ENCODE results near the gene PADI4. TPM values are rescaled to one million over a fixed set of nuclear protein-coding genes. Genes with fewer than 3 reads are reported as not detected.
A peak's percentile ranks its signal among the peaks of the same experiment; 100 is the strongest.

Gene PADI4
- total RNA-seq, 5 donors from 2014 or later (not counting 1 experiment from before 2014, with no cell fraction given) = 0.33 to 1.2 (median 1.0) TPM

GRCh38 chr1:17350928-17351446, 43.0 kb downstream of the PADI4 start:
- Histone ChIP-seq H3K9me3 (no peaks in the 10 kb centered on the region), H3K4me1 (ENCODE audit: control insufficient read depth in 1 of 2, extremely low read depth in 1 of 2, insufficient read depth in 2 of 2, low read length in 2 of 2) (peaks cover 0 to 20% of the 10 kb centered on the region in 2 experiments), H3K27me3 (replicated peaks in 1 of 2; ENCODE audit: control insufficient read depth in 2 of 2, extremely low read depth in 1 of 2, insufficient read depth in 2 of 2, low read length in 1 of 2) (peaks cover 0 to 38% of the 10 kb centered on the region in 2 experiments), H3K36me3 (ENCODE audit: control insufficient read depth in 2 of 2, extremely low read depth in 1 of 2, insufficient read depth in 1 of 2, low read length in 1 of 2) (no peaks in the 10 kb centered on the region), H3K4me3 (ENCODE audit: control insufficient read depth in 1 of 2, extremely low read depth in 1 of 2, low read length in 1 of 2) (no peak overlapping the region), H3K27ac (ENCODE audit: low read length) (no peak overlapping the region)
- H3K9me3 Mint-ChIP-seq = no peaks in the 10 kb centered on the region
- peaks cover 3 to 29% of the 10 kb centered on the region in 2 donors for H3K27me3 Mint-ChIP-seq
- POLR2A ChIA-PET = interaction anchor here in 1 of 2 donors (0.6 kb wide), 1 partner anchor 20 kb away, joined by 5 read pairs; no protein-coding TSS in a partner anchor
- CTCF ChIA-PET = interaction anchor here in 1 of 2 donors (0.6 kb wide), 1 partner anchor 10 kb away, joined by 5 read pairs; no protein-coding TSS in a partner anchor
- ATAC-seq (replicated peaks in 1 of 4) = no peak
- WGBS (ENCODE audit: insufficient coverage) = 88% methylated on average over 2 of the region's 7 CpGs
- DNase-seq = no peak
- no peaks in the 10 kb centered on the region for H3K36me3 Mint-ChIP-seq
- H3K4me3 Mint-ChIP-seq = no peak overlapping the region
- H3K27ac Mint-ChIP-seq = no peak overlapping the region
- H3K4me1 Mint-ChIP-seq = peaks cover 4 to 11% (median 6%) of the 10 kb centered on the region in 3 donors

GRCh38 chr1:17351598-17352324, 43.8 kb downstream of the PADI4 start:
- POLR2A ChIA-PET = interaction anchor here in 1 of 2 donors (0.6 kb wide), 2 partner anchors 19 to 1421 kb away, joined by 3 to 5 read pairs; no protein-coding TSS in a partner anchor
- H3K4me3 ChIP-seq (ENCODE audit: control insufficient read depth in 1 of 2, extremely low read depth in 1 of 2, low read length in 1 of 2) = no peak overlapping the region

GRCh38 chr1:17352419-17352909, 44.5 kb downstream of the PADI4 start:
- ChIA-PET POLR2A (no interaction called here), CTCF (no interaction called here)
- Histone ChIP-seq H3K4me3 (ENCODE audit: control insufficient read depth in 1 of 2, extremely low read depth in 1 of 2, low read length in 1 of 2) (no peak overlapping the region), H3K27me3 (replicated peaks in 1 of 2; ENCODE audit: control insufficient read depth in 2 of 2, extremely low read depth in 1 of 2, insufficient read depth in 2 of 2, low read length in 1 of 2) (peaks cover 0 to 32% of the 10 kb centered on the region in 2 experiments), H3K4me1 (ENCODE audit: control insufficient read depth in 1 of 2, extremely low read depth in 1 of 2, insufficient read depth in 2 of 2, low read length in 2 of 2) (peaks cover 0 to 28% of the 10 kb centered on the region in 2 experiments), H3K9me3 (no peaks in the 10 kb centered on the region), H3K36me3 (ENCODE audit: control insufficient read depth in 2 of 2, extremely low read depth in 1 of 2, insufficient read depth in 1 of 2, low read length in 1 of 2) (no peaks in the 10 kb centered on the region), H3K27ac (ENCODE audit: low read length) (no peak overlapping the region)
- no peak for DNase-seq
- Mint-ChIP-seq H3K9me3 (no peaks in the 10 kb centered on the region), H3K4me1 (peaks cover 13 to 18% (median 13%) of the 10 kb centered on the region in 3 donors), H3K4me3 (no peak overlapping the region), H3K36me3 (no peaks in the 10 kb centered on the region), H3K27me3 (peaks cover 3 to 26% of the 10 kb centered on the region in 2 donors), H3K27ac (no peak overlapping the region)
- 88% methylated on average over 8 of the region's 8 CpGs for WGBS (ENCODE audit: insufficient coverage)
- no peak for ATAC-seq (replicated peaks in 1 of 4)

More at GRCh38 chr1:17351598-17352324, 43.8 kb downstream of the PADI4 start:
- H3K36me3 Mint-ChIP-seq = no peaks in the 10 kb centered on the region
- no peak overlapping the region for H3K27ac Mint-ChIP-seq
- Histone ChIP-seq H3K27ac (ENCODE audit: low read length) (no peak overlapping the region), H3K4me1 (ENCODE audit: control insufficient read depth in 1 of 2, extremely low read depth in 1 of 2, insufficient read depth in 2 of 2, low read length in 2 of 2) (peaks cover 0 to 28% of the 10 kb centered on the region in 2 experiments), H3K9me3 (no peaks in the 10 kb centered on the region), H3K27me3 (replicated peaks in 1 of 2; ENCODE audit: control insufficient read depth in 2 of 2, extremely low read depth in 1 of 2, insufficient read depth in 2 of 2, low read length in 1 of 2) (peaks cover 0 to 36% of the 10 kb centered on the region in 2 experiments), H3K36me3 (ENCODE audit: control insufficient read depth in 2 of 2, extremely low read depth in 1 of 2, insufficient read depth in 1 of 2, low read length in 1 of 2) (no peaks in the 10 kb centered on the region)
- CTCF ChIA-PET = interaction anchor here in 1 of 2 donors (0.6 kb wide), 1 partner anchor 11 kb away, joined by 5 read pairs; no protein-coding TSS in a partner anchor
- WGBS (ENCODE audit: insufficient coverage) = 85% methylated on average over 4 of the region's 8 CpGs
- no peaks in the 10 kb centered on the region for H3K9me3 Mint-ChIP-seq
- ATAC-seq (replicated peaks in 1 of 4) (no peak), DNase-seq (no peak)
- H3K4me1 Mint-ChIP-seq = peaks cover 12 to 17% (median 12%) of the 10 kb centered on the region in 3 donors
- H3K4me3 Mint-ChIP-seq = no peak overlapping the region
- H3K27me3 Mint-ChIP-seq = peaks cover 3 to 26% of the 10 kb centered on the region in 2 donors

- no peaks in the 10 kb centered on the region for H3K36me3 ChIP-seq (ENCODE audit: control insufficient read depth in 2 of 2, extremely low read depth in 1 of 2, insufficient read depth in 1 of 2, low read length in 1 of 2)
- Mint-ChIP-seq H3K9me3 (no peaks in the 10 kb centered on the region), H3K4me3 (peak overlapping the region; percentile 13 to 74 (median 69)), H3K27me3 (peaks cover 3 to 13% of the 10 kb centered on the region in 2 donors), H3K36me3 (no peaks in the 10 kb centered on the region), H3K4me1 (peaks cover 7 to 13% (median 10%) of the 10 kb centered on the region in 3 donors), H3K27ac (peak overlapping the region; percentile 19 to 91)
- peak overlapping the region; percentile 26 for H3K27ac ChIP-seq (ENCODE audit: low read length)
- peaks cover 0 to 19% of the 10 kb centered on the region in 2 experiments for H3K4me1 ChIP-seq (ENCODE audit: control insufficient read depth in 1 of 2, extremely low read depth in 1 of 2, insufficient read depth in 2 of 2, low read length in 2 of 2)
- POLR2A ChIA-PET = no interaction called here
- peak in 22 of 35 experiments; percentile 3 to 51 (median 20) for DNase-seq
- peak; percentile 67 to 89 (median 80) for ATAC-seq (replicated peaks in 1 of 4)
- peaks cover 0 to 17% of the 10 kb centered on the region in 2 experiments for H3K27me3 ChIP-seq (replicated peaks in 1 of 2; ENCODE audit: control insufficient read depth in 2 of 2, extremely low read depth in 1 of 2, insufficient read depth in 2 of 2, low read length in 1 of 2)
- CTCF ChIA-PET = no interaction called here
- H3K4me3 ChIP-seq (ENCODE audit: control insufficient read depth in 1 of 2, extremely low read depth in 1 of 2, low read length in 1 of 2) = peak overlapping the region; percentile 39 to 45
- WGBS (ENCODE audit: insufficient coverage) = 15% methylated on average over 3 of the region's 6 CpGs
- H3K9me3 ChIP-seq = no peaks in the 10 kb centered on the region
These were observed 47.9 kb downstream of the PADI4 start for GRCh38 chr1:17355898-17356297.

- Mint-ChIP-seq H3K36me3 (no peaks in the 10 kb centered on the region), H3K9me3 (no peaks in the 10 kb centered on the region), H3K27ac (peak overlapping the region in 1 of 2 donors; percentile 91), H3K4me3 (peak overlapping the region; percentile 4 to 74 (median 69)), H3K4me1 (peaks cover 7 to 13% (median 10%) of the 10 kb centered on the region in 3 donors), H3K27me3 (peaks cover 2 to 12% of the 10 kb centered on the region in 2 donors)
- Histone ChIP-seq H3K4me3 (ENCODE audit: control insufficient read depth in 1 of 2, extremely low read depth in 1 of 2, low read length in 1 of 2) (peak overlapping the region; percentile 39 to 45), H3K9me3 (no peaks in the 10 kb centered on the region), H3K36me3 (ENCODE audit: control insufficient read depth in 2 of 2, extremely low read depth in 1 of 2, insufficient read depth in 1 of 2, low read length in 1 of 2) (no peaks in the 10 kb centered on the region), H3K27ac (ENCODE audit: low read length) (peak overlapping the region; percentile 26), H3K4me1 (ENCODE audit: control insufficient read depth in 1 of 2, extremely low read depth in 1 of 2, insufficient read depth in 2 of 2, low read length in 2 of 2) (peaks cover 0 to 19% of the 10 kb centered on the region in 2 experiments), H3K27me3 (replicated peaks in 1 of 2; ENCODE audit: control insufficient read depth in 2 of 2, extremely low read depth in 1 of 2, insufficient read depth in 2 of 2, low read length in 1 of 2) (peaks cover 0 to 19% of the 10 kb centered on the region in 2 experiments)
- WGBS (ENCODE audit: insufficient coverage) = 54% methylated on average over 6 of the region's 12 CpGs
- ATAC-seq (replicated peaks in 1 of 4) (peak in 2 of 4 experiments; percentile 27 to 40), DNase-seq (peak in 6 of 35 experiments; percentile 1 to 14 (median 10))
- CTCF ChIA-PET = interaction anchor here in 1 of 2 donors (0.6 kb wide), 1 partner anchor 38 kb away, joined by 3 read pairs; no protein-coding TSS in a partner anchor
- POLR2A ChIA-PET = no interaction called here
These were observed 48.5 kb downstream of the PADI4 start for GRCh38 chr1:17356387-17357026.

GRCh38 chr1:17358557-17358956, 50.6 kb downstream of the PADI4 start:
- Histone ChIP-seq H3K4me1 (ENCODE audit: control insufficient read depth in 1 of 2, extremely low read depth in 1 of 2, insufficient read depth in 2 of 2, low read length in 2 of 2) (peaks cover 0 to 19% of the 10 kb centered on the region in 2 experiments), H3K4me3 (ENCODE audit: control insufficient read depth in 1 of 2, extremely low read depth in 1 of 2, low read length in 1 of 2) (no peak overlapping the region), H3K36me3 (ENCODE audit: control insufficient read depth in 2 of 2, extremely low read depth in 1 of 2, insufficient read depth in 1 of 2, low read length in 1 of 2) (no peaks in the 10 kb centered on the region), H3K27me3 (replicated peaks in 1 of 2; ENCODE audit: control insufficient read depth in 2 of 2, extremely low read depth in 1 of 2, insufficient read depth in 2 of 2, low read length in 1 of 2) (peaks cover 0 to 13% of the 10 kb centered on the region in 2 experiments), H3K27ac (ENCODE audit: low read length) (no peak overlapping the region), H3K9me3 (no peaks in the 10 kb centered on the region)
- H3K27ac Mint-ChIP-seq = no peak overlapping the region
- H3K4me1 Mint-ChIP-seq = peaks cover 7 to 13% (median 10%) of the 10 kb centered on the region in 3 donors
- ATAC-seq (replicated peaks in 1 of 4) (no peak), DNase-seq (no peak)
- CTCF ChIA-PET = no interaction called here
- H3K9me3 Mint-ChIP-seq = no peaks in the 10 kb centered on the region
- H3K27me3 Mint-ChIP-seq = peaks cover under 1 to 2% of the 10 kb centered on the region in 2 donors
- 100% methylated on average over 1 of the region's 4 CpGs for WGBS (ENCODE audit: insufficient coverage)
- H3K36me3 Mint-ChIP-seq = no peaks in the 10 kb centered on the region
- H3K4me3 Mint-ChIP-seq = no peak overlapping the region
- POLR2A ChIA-PET = no interaction called here
